DND-41 (cell line): ENCODE results near the gene SLC35F5.
"Not testable (repeated sequence)": the region's sequence is repeated elsewhere in the genome, so short reads cannot be mapped to it uniquely, and the experiment has no call there.

Source experiments
- ATAC-seq: fragments of 200-7000 bp; cut with Tn5 transposase; 3 replicates; pipeline ENCODE4 v1.9.1; 2021; ENCODE audit warnings: low read depth; ENCODE audit not compliant: insufficient read depth
- DNase-seq: peaks from one replicate; pipeline ENCODE4 v3.0.0-alpha.2; 2020
- H2AFZ ChIP-seq: 2 replicates; pipeline ENCODE4 v1.6.0; 2012; ENCODE audit warnings: low read depth, low read length
- H3K27ac ChIP-seq: 2 replicates; pipeline ENCODE4 v1.5.1; 2012; ENCODE audit warnings: low read length, inconsistent platforms
- H3K27me3 ChIP-seq: fragments of 200-600 bp; sonication (generic); 2 replicates; pipeline ENCODE4 v1.6.0; 2012; ENCODE audit warnings: low read length, mild to moderate bottlenecking, inconsistent platforms; ENCODE audit not compliant: insufficient read depth, poor library complexity
- H3K36me3 ChIP-seq: 2 replicates; pipeline ENCODE4 v1.5.1; 2012; ENCODE audit warnings: low read length, inconsistent platforms; ENCODE audit not compliant: insufficient read depth
- H3K4me1 ChIP-seq: 2 replicates; pipeline ENCODE4 v1.5.1; 2012; ENCODE audit warnings: mild to moderate bottlenecking, low read length; ENCODE audit not compliant: insufficient read depth
- H3K4me2 ChIP-seq: 2 replicates; pipeline ENCODE4 v1.6.0; 2012; ENCODE audit warnings: mild to moderate bottlenecking, moderate library complexity, low read length, inconsistent platforms; ENCODE audit not compliant: insufficient read depth
- H3K4me3 ChIP-seq, 2 experiments: fragments of 200-600 bp in 1 of 2; shearing (Covaris generic) in 1 of 2; 2 replicates each; pipeline ENCODE4 v1.5.1; 2012 to 2016; ENCODE audit warnings: inconsistent platforms in 2 of 2, low read length in 2 of 2, mild to moderate bottlenecking in 2 of 2, low read depth in 1 of 2, moderate library complexity in 1 of 2
- H3K79me2 ChIP-seq: 2 replicates; pipeline ENCODE4 v1.6.0; 2012; ENCODE audit warnings: low read length, inconsistent platforms; ENCODE audit not compliant: insufficient read depth
- H3K9ac ChIP-seq: 2 replicates; pipeline ENCODE4 v1.6.0; 2012; ENCODE audit warnings: low read depth, mild to moderate bottlenecking, inconsistent platforms, low read length, moderate library complexity
- H3K9me3 ChIP-seq: 2 replicates; pipeline ENCODE4 v1.5.1; 2012; ENCODE audit warnings: low read length, moderate library complexity, mild to moderate bottlenecking, inconsistent platforms; ENCODE audit not compliant: insufficient read depth, severe bottlenecking
- H4K20me1 ChIP-seq: 2 replicates; pipeline ENCODE4 v1.6.0; 2012; ENCODE audit warnings: low read length; ENCODE audit not compliant: insufficient read depth
- EZH2 ChIP-seq: IDR thresholded peaks from 3 replicates; pipeline ENCODE4 v1.6.1; 2012; ENCODE audit warnings: borderline replicate concordance, low read depth, mild to moderate bottlenecking, moderate library complexity, low read length, inconsistent platforms; ENCODE audit not compliant: severe bottlenecking
- TF ChIP-seq, protein P1 (sequence below): IDR thresholded peaks from 2 replicates; pipeline ENCODE4 v1.5.1; 2012; ENCODE audit warnings: borderline replicate concordance, low read length, moderate library complexity, mild to moderate bottlenecking; ENCODE audit not compliant: poor library complexity, severe bottlenecking; ENCODE audit errors: extremely low read depth

The SLC35F5 gene

DNA sequence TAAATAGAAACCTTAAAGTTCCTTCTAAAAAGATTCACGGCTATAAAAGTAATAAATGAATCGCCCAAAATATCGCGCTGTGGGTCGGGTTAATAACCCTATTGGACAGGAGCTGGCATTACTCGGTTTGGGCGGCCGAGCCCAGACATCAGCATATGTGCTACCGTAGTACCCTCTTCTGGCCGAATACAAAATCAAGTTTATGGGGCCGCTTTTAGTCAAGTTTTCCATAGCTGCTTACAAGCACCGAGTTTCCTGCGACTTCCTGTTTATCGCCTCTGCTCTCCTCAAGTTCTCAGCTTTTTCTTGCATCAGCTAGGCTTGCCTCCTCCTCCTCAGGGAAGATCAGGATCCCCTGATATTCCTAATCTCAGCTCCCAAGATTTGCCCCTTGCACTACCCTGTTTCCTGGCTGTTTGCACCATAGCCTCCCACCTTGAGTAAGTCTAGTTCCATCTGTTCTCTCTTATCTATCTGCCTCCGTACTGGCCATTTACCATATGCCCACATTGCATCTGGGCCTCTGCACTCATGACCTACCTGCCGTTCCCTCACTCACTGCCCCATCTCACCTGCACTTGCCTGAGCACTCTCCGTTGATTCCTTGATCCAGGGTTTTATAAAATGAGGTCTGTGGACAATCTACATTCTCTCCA is 56.1 kb downstream of the SLC35F5 start:
- DNase-seq (no peak), ATAC-seq (peak; percentile 57; the same call in 1 of the 3 replicates)
- no peaks in the 10 kb centered on the region for H3K9me3 ChIP-seq
- H3K9ac ChIP-seq: no peak overlapping the region
- H3K27ac ChIP-seq: no peak overlapping the region
- no peaks in the 10 kb centered on the region for H3K79me2 ChIP-seq
- no peaks in the 10 kb centered on the region; the same call in 1 of the 2 replicates for H3K4me1 ChIP-seq
- no peaks in the 10 kb centered on the region for H3K27me3 ChIP-seq
- H3K4me3 ChIP-seq: no peak overlapping the region
- no peak overlapping the region for H3K4me2 ChIP-seq
- TF ChIP-seq, protein P1, sequence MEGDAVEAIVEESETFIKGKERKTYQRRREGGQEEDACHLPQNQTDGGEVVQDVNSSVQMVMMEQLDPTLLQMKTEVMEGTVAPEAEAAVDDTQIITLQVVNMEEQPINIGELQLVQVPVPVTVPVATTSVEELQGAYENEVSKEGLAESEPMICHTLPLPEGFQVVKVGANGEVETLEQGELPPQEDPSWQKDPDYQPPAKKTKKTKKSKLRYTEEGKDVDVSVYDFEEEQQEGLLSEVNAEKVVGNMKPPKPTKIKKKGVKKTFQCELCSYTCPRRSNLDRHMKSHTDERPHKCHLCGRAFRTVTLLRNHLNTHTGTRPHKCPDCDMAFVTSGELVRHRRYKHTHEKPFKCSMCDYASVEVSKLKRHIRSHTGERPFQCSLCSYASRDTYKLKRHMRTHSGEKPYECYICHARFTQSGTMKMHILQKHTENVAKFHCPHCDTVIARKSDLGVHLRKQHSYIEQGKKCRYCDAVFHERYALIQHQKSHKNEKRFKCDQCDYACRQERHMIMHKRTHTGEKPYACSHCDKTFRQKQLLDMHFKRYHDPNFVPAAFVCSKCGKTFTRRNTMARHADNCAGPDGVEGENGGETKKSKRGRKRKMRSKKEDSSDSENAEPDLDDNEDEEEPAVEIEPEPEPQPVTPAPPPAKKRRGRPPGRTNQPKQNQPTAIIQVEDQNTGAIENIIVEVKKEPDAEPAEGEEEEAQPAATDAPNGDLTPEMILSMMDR: peak; percentile 24
- TF ChIP-seq EZH2: no peak
- no peak overlapping the region for H2AFZ ChIP-seq
- no peaks in the 10 kb centered on the region for H4K20me1 ChIP-seq
- peaks cover 3% of the 10 kb centered on the region; the same call in 1 of the 2 replicates for H3K36me3 ChIP-seq

DNA sequence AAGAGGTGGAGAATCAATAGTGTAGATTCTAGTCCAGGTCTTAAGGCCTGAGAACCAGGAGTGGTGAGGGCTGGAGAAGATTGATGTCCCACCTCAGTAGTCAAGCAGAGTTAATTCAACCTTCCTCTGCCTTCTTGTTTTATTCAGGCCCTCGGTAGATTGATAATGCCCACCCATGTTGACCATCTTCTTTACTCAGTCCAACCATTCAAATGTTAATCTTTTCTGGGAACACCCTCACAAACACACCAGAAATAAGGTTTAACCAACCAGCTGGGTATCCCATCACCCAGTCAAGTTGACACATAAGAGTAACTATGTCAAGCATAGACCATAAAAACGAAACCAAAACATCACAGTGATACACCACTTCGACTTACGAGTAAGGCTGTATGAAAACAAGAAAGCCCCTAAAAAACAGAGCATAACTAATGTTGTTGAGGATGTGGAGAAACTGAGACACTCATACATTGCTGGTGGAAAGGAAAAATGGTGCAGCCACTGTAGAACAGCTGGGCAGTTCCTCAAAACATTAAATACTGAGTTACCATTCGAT is 57.5 kb downstream of the SLC35F5 start:
- Histone ChIP-seq H3K4me1 (peaks cover 6% of the 10 kb centered on the region), H3K79me2 (no peaks in the 10 kb centered on the region), H3K4me3 (no peak overlapping the region), H3K4me2 (no peak overlapping the region), H2AFZ (no peak overlapping the region), H3K9ac (no peak overlapping the region), H3K27ac (no peak overlapping the region), H3K27me3 (no peaks in the 10 kb centered on the region), H4K20me1 (no peaks in the 10 kb centered on the region), H3K36me3 (no peaks in the 10 kb centered on the region), H3K9me3 (no peaks in the 10 kb centered on the region)
- DNase-seq (no peak), ATAC-seq (no peak)
- TF ChIP-seq, protein P1: no peak
- no peak for TF ChIP-seq EZH2

DNA sequence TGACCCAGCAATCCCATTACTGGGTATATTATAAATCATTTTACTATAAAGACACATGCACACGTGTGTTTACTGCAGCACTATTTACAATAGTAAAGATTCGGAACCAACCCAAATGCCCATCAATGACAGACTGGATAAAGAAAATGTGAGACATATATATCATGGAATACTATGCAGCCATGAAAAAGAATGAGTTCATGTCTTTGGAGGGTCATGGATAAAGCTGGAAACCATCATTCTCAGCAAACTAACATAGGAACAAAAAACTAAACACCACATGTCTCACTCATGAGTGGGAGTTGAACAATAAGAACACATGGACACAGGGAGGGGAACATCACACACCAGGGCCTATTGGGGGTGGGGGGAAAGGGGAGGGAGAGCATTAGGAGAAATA is 58.2 kb downstream of the SLC35F5 start:
- H3K9me3 ChIP-seq, H3K36me3 ChIP-seq, H3K79me2 ChIP-seq, H2AFZ ChIP-seq, ATAC-seq, H3K27ac ChIP-seq, H4K20me1 ChIP-seq, H3K4me3 ChIP-seq, DNase-seq, H3K27me3 ChIP-seq, H3K4me2 ChIP-seq, H3K9ac ChIP-seq: not testable (repeated sequence)
- peaks cover 13% of the 10 kb centered on the region for H3K4me1 ChIP-seq

DNA sequence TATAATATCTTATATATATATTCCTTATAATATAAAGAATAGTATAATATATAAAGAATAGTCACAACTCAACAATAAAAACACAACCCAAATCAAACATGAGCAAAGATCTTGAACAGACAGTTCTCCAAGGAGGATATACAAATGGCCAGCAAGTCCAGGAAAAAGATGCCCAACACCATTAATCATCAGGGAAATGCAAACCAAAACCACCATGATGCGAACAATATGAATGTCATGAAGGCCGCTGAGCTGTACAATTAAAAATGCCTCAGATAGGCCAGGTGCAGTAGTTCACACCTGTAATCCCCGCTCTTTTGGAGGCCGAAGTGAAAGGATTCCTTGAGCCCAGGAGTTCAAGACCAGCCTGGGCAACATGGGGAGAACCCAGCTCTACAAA is 58.9 kb downstream of the SLC35F5 start:
- Histone ChIP-seq H3K36me3 (no peaks in the 10 kb centered on the region), H2AFZ (no peak overlapping the region), H3K9ac (no peak overlapping the region), H3K27ac (no peak overlapping the region), H3K4me1 (peaks cover 20% of the 10 kb centered on the region), H4K20me1 (no peaks in the 10 kb centered on the region), H3K79me2 (no peaks in the 10 kb centered on the region), H3K4me2 (no peak overlapping the region), H3K27me3 (no peaks in the 10 kb centered on the region), H3K9me3 (no peaks in the 10 kb centered on the region), H3K4me3 (no peak overlapping the region)
- no peak for ATAC-seq
- DNase-seq: no peak
- no peak for TF ChIP-seq EZH2
- TF ChIP-seq, protein P1: no peak
